ENCODE measurements around the gene CCR5. TPM values are rescaled to one million over a fixed set of nuclear protein-coding genes. Genes with fewer than 3 reads are reported as not detected.

Gene CCR5
- total and polyA plus RNA-seq, 9 of the 15 experiments (the other 6 are each of a cell fraction or from before 2014, with no cell fraction given) = not detected

- TF ChIP-seq ARID4B (CRISPR knock-in tag; IDR thresholded peaks at IDR 0.05) (0 out of 2 replicates have a peak, but pooled peaks have one; percentile 32), FIP1L1 (IDR thresholded peaks at IDR 0.05; ENCODE audit: low read depth, low read length, poor library complexity, severe bottlenecking) (no peak), ZNF561 (CRISPR knock-in tag; conservative IDR thresholded peaks at IDR 0.05) (no peak), NRF1 (conservative IDR thresholded peaks at IDR 0.05 in 1 of 2, IDR thresholded peaks at IDR 0.05 in 1 of 2) (peak in 1 of 2 experiments; percentile 7; a peak in 1 of 4 replicates), JUN (IDR thresholded peaks at IDR 0.05; ENCODE audit: borderline replicate concordance, low read depth, low read length) (peak; percentile 89), JUN (CRISPR knock-in tag; IDR thresholded peaks at IDR 0.05; ENCODE audit: borderline replicate concordance) (no peak), PRDM10 (IDR thresholded peaks at IDR 0.05; ENCODE audit: partially characterized antibody) (peak; percentile 30), TARDBP (IDR thresholded peaks at IDR 0.05) (peak; percentile 69; the same call in 1 of the 2 replicates), ZNF512 (tag; IDR thresholded peaks at IDR 0.05) (no peak), TRIM25 (IDR thresholded peaks at IDR 0.05; ENCODE audit: borderline replicate concordance) (no peak)
These were observed 29.4 kb downstream of the CCR5 start (continued) for GRCh38 chr3:46400000-46400734.

All from K562 (cell line).